HT1080 (cell line): ENCODE measurements around the gene UNC13D. TPM values are rescaled to one million over a fixed set of nuclear protein-coding genes. Genes with fewer than 3 reads are reported as not detected.

Experiments used
- total RNA-seq: library from RNA; depleted of rRNA; stranded (reverse); fragments of >200 nt; shearing (Covaris generic); gene quantifications from 2 replicates; pipeline ENCODE4 v1.2.3, GENCODE V29; 2014; rRNA removed

Gene UNC13D
- total RNA-seq, 1 experiment from 2014 or later, result 2.7 TPM

Other genes with a start within 250 kb of the UNC13D start
- not detected in 2 replicates for gene SMIM5, start 211.0 kb downstream of the UNC13D start, total RNA-seq
- gene RECQL5, start 177.2 kb downstream of the UNC13D start, total RNA-seq, result 19.6 and 23.4 TPM in 2 replicates
- gene SAP30BP, start 177.1 kb downstream of the UNC13D start, total RNA-seq, result 60.8 and 65.4 TPM in 2 replicates
- gene ITGB4, start 122.9 kb downstream of the UNC13D start, total RNA-seq, result 1.1 and 1.4 TPM in 2 replicates
- gene GALK1, start 79.2 kb downstream of the UNC13D start, total RNA-seq, result 33.5 and 37.1 TPM in 2 replicates
- gene UNK, start 59.6 kb downstream of the UNC13D start, total RNA-seq, result 26.3 and 26.8 TPM in 2 replicates
- 26.1 and 38.3 TPM in 2 replicates for gene WBP2, start 10.9 kb upstream of the UNC13D start, total RNA-seq
- 22.7 and 26.6 TPM in 2 replicates for gene TRIM47, start 34.2 kb upstream of the UNC13D start, total RNA-seq
- 36.0 and 36.9 TPM in 2 replicates for gene TRIM65, start 52.5 kb upstream of the UNC13D start, total RNA-seq
- gene MRPL38, start 60.5 kb upstream of the UNC13D start, total RNA-seq, result 63.8 and 66.9 TPM in 2 replicates
- 9.5 and 10.8 TPM in 2 replicates for gene FBF1, start 96.6 kb upstream of the UNC13D start, total RNA-seq
- gene ACOX1, start 134.8 kb upstream of the UNC13D start, total RNA-seq, result 17.6 and 23.0 TPM in 2 replicates
- 23.8 and 32.8 TPM in 2 replicates for gene TEN1, start 134.8 kb upstream of the UNC13D start, total RNA-seq
- gene CDK3, start 156.5 kb upstream of the UNC13D start, total RNA-seq, result 2.1 and 3.5 TPM in 2 replicates
- gene EVPL, start 182.9 kb upstream of the UNC13D start, total RNA-seq, result 0.03 TPM in 1 of 2 replicates, not detected in the other
- gene SRP68, start 228.1 kb upstream of the UNC13D start, total RNA-seq, result 30.5 and 55.3 TPM in 2 replicates
- gene GALR2, start 230.4 kb upstream of the UNC13D start, total RNA-seq, result 0.18 TPM in 1 of 2 replicates, not detected in the other
- 0.06 and 0.10 TPM in 2 replicates for gene ZACN, start 234.8 kb upstream of the UNC13D start, total RNA-seq